Measurements from ENCODE around the gene CMTM6. TPM values are rescaled to one million over a fixed set of nuclear protein-coding genes. Genes with fewer than 3 reads are reported as not detected.

Gene CMTM6
- total RNA-seq, 4 donors from 2014 or later, result 36.0 to 131 (median 110) TPM

Other genes starting within 250 kb of the CMTM6 start
- gene CMTM7, start 111.0 kb downstream of the CMTM6 start, total RNA-seq, result 10 to 100 TPM in 2 of 4 donors, 1 to 10 TPM in 2; 7.5 to 14.7 (median 10.9) TPM
- 10 to 100 TPM; 63.7 to 86.0 (median 69.7) TPM for gene DYNC1LI1, start 68.0 kb upstream of the CMTM6 start, total RNA-seq
- gene CNOT10, start 182.3 kb upstream of the CMTM6 start, total RNA-seq, result 10 to 100 TPM; 22.9 to 49.2 (median 28.4) TPM